ENCODE results near the gene TSEN15.

DNA sequence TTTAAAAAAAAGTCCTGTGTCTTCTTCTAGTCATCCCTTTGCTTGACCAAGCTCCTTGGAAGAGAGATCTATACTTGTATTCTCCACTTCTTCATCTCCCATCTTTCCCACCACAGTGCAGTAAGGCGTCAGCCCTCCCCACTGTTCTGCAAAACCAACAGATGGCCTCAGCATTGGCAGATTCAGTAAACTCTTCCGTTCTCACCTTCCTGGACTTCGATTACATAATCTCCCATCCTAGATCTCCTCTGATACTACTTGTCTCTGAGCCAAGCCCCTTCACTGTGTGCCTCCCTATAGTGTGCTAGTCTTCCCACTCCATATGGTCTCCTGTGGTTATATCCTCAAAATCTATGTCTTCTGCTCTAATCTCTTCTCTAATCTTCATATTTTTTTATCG lies 12.4 kb upstream of the TSEN15 start:
- TF ChIP-seq, protein P1, sequence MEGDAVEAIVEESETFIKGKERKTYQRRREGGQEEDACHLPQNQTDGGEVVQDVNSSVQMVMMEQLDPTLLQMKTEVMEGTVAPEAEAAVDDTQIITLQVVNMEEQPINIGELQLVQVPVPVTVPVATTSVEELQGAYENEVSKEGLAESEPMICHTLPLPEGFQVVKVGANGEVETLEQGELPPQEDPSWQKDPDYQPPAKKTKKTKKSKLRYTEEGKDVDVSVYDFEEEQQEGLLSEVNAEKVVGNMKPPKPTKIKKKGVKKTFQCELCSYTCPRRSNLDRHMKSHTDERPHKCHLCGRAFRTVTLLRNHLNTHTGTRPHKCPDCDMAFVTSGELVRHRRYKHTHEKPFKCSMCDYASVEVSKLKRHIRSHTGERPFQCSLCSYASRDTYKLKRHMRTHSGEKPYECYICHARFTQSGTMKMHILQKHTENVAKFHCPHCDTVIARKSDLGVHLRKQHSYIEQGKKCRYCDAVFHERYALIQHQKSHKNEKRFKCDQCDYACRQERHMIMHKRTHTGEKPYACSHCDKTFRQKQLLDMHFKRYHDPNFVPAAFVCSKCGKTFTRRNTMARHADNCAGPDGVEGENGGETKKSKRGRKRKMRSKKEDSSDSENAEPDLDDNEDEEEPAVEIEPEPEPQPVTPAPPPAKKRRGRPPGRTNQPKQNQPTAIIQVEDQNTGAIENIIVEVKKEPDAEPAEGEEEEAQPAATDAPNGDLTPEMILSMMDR (IDR thresholded peaks at IDR 0.05), result no peak
- no peak for TF ChIP-seq POLR2A (IDR thresholded peaks at IDR 0.05)
- no peak for TF ChIP-seq POLR2AphosphoS5 (IDR thresholded peaks at IDR 0.05)
- TF ChIP-seq EP300 (IDR thresholded peaks at IDR 0.05; ENCODE audit: low read depth), result no peak

Measured in transverse colon (tissue), 4 donors.